HEK293 (cell line): Measurements from ENCODE around the gene WWTR1.

Source experiments
- CTCF ChIP-seq: fragments of 450-650 bp; formaldehyde crosslinking; IDR thresholded peaks from 2 replicates; pipeline ENCODE4 v1.5.1; 2016; ENCODE audit warnings: missing biosample characterization, missing genetic modification characterization
- IKZF3 ChIP-seq: fragments of 450-650 bp; IDR thresholded peaks from 2 replicates; pipeline ENCODE4 v1.5.0; 2018; ENCODE audit warnings: missing biosample characterization, mild to moderate bottlenecking, missing genetic modification characterization, moderate library complexity
- KLF10 ChIP-seq: fragments of 450-650 bp; IDR thresholded peaks from 2 replicates; pipeline ENCODE4 v1.5.1; 2018; ENCODE audit warnings: missing biosample characterization, mild to moderate bottlenecking, missing genetic modification characterization
- KLF9 ChIP-seq: fragments of 450-650 bp; formaldehyde crosslinking; IDR thresholded peaks from 2 replicates; pipeline ENCODE4 v1.5.1; 2016; ENCODE audit warnings: missing biosample characterization, missing genetic modification characterization, low read depth
- SCRT1 ChIP-seq: fragments of 450-650 bp; formaldehyde crosslinking; IDR thresholded peaks from 2 replicates; pipeline ENCODE4 v1.5.1; 2016; ENCODE audit warnings: missing biosample characterization, missing genetic modification characterization, borderline replicate concordance
- SP2 ChIP-seq: fragments of 450-650 bp; formaldehyde crosslinking; IDR thresholded peaks from 2 replicates; pipeline ENCODE4 v1.5.1; 2016; ENCODE audit warnings: missing biosample characterization, missing genetic modification characterization
- ZBTB26 ChIP-seq: fragments of 450-650 bp; formaldehyde crosslinking; optimal IDR thresholded peaks from 2 replicates; pipeline ENCODE3; 2016; ENCODE audit warnings: missing biosample characterization, mild to moderate bottlenecking, missing genetic modification characterization
- ZBTB8A ChIP-seq: fragments of 450-650 bp; formaldehyde crosslinking; IDR thresholded peaks from 2 replicates; pipeline ENCODE4 v1.5.1; 2016; ENCODE audit warnings: missing biosample characterization, missing genetic modification characterization
- ZEB2 ChIP-seq: fragments of 450-650 bp; formaldehyde crosslinking; IDR thresholded peaks from 2 replicates; pipeline ENCODE4 v1.5.1; 2016; ENCODE audit warnings: missing biosample characterization, missing genetic modification characterization
- ZFHX2 ChIP-seq: fragments of 450-650 bp; formaldehyde crosslinking; conservative IDR thresholded peaks from 2 replicates; pipeline ENCODE4 v1.5.1; 2016; ENCODE audit warnings: missing biosample characterization, missing genetic modification characterization
- ZNF394 ChIP-seq: fragments of 450-650 bp; formaldehyde crosslinking; IDR thresholded peaks from 2 replicates; pipeline ENCODE4 v1.5.1; 2016; ENCODE audit warnings: missing biosample characterization, missing genetic modification characterization, mild to moderate bottlenecking, moderate library complexity, borderline replicate concordance
- ZNF426 ChIP-seq: fragments of 450-650 bp; formaldehyde crosslinking; IDR thresholded peaks from 2 replicates; pipeline ENCODE4 v1.5.1; 2017; ENCODE audit warnings: missing biosample characterization, missing genetic modification characterization, mild to moderate bottlenecking, inconsistent platforms, moderate library complexity
- ZNF510 ChIP-seq: fragments of 450-650 bp; formaldehyde crosslinking; IDR thresholded peaks from 2 replicates; pipeline ENCODE4 v1.5.1; 2018; ENCODE audit warnings: mild to moderate bottlenecking, missing genetic modification characterization, missing biosample characterization; ENCODE audit not compliant: insufficient replicate concordance
- ZNF585B ChIP-seq: fragments of 450-650 bp; formaldehyde crosslinking; IDR thresholded peaks from 2 replicates; pipeline ENCODE4 v1.5.1; 2016; ENCODE audit warnings: missing biosample characterization, missing genetic modification characterization
- ZNF610 ChIP-seq: fragments of 450-650 bp; formaldehyde crosslinking; IDR thresholded peaks from 2 replicates; pipeline ENCODE4 v1.5.1; 2016; ENCODE audit warnings: missing biosample characterization, missing genetic modification characterization, borderline replicate concordance
- ZNF629 ChIP-seq: fragments of 450-650 bp; formaldehyde crosslinking; IDR thresholded peaks from 2 replicates; pipeline ENCODE4 v1.5.1; 2017; ENCODE audit warnings: missing biosample characterization, missing genetic modification characterization
- ZNF76 ChIP-seq: fragments of 450-650 bp; formaldehyde crosslinking; IDR thresholded peaks from 2 replicates; pipeline ENCODE4; 2016; ENCODE audit warnings: low read depth, missing biosample characterization, missing genetic modification characterization, borderline replicate concordance
- ZNF830 ChIP-seq: fragments of 450-650 bp; IDR thresholded peaks from 2 replicates; pipeline ENCODE4 v1.5.0; 2018; ENCODE audit warnings: missing biosample characterization, missing genetic modification characterization, low read depth, mild to moderate bottlenecking, moderate library complexity
- ZXDB ChIP-seq: fragments of 450-650 bp; formaldehyde crosslinking; IDR thresholded peaks from 2 replicates; pipeline ENCODE4 v1.5.1; 2016; ENCODE audit warnings: missing biosample characterization, missing genetic modification characterization
- TF ChIP-seq, protein P1 (sequence below): fragments of 450-650 bp; formaldehyde crosslinking; IDR thresholded peaks from 2 replicates; pipeline ENCODE4 v1.5.1; 2016; ENCODE audit warnings: missing biosample characterization, missing genetic modification characterization
- TF ChIP-seq, protein P2 (sequence below): fragments of 450-650 bp; formaldehyde crosslinking; IDR thresholded peaks from 2 replicates; pipeline ENCODE4 v1.5.1; 2017; ENCODE audit warnings: missing biosample characterization, missing genetic modification characterization
- TF ChIP-seq, protein P3 (sequence below): fragments of 450-650 bp; formaldehyde crosslinking; IDR thresholded peaks from 2 replicates; pipeline ENCODE4 v1.5.1; 2016; ENCODE audit warnings: missing biosample characterization, missing genetic modification characterization
- TF ChIP-seq, protein P4 (sequence below): fragments of 450-650 bp; formaldehyde crosslinking; IDR thresholded peaks from 2 replicates; pipeline ENCODE4 v1.5.1; 2016; ENCODE audit warnings: missing biosample characterization, missing genetic modification characterization
- TF ChIP-seq, protein P5 (sequence below): fragments of 450-650 bp; formaldehyde crosslinking; IDR thresholded peaks from 2 replicates; pipeline ENCODE4 v1.5.1; 2016; ENCODE audit warnings: missing biosample characterization, missing genetic modification characterization

Gene WWTR1

DNA sequence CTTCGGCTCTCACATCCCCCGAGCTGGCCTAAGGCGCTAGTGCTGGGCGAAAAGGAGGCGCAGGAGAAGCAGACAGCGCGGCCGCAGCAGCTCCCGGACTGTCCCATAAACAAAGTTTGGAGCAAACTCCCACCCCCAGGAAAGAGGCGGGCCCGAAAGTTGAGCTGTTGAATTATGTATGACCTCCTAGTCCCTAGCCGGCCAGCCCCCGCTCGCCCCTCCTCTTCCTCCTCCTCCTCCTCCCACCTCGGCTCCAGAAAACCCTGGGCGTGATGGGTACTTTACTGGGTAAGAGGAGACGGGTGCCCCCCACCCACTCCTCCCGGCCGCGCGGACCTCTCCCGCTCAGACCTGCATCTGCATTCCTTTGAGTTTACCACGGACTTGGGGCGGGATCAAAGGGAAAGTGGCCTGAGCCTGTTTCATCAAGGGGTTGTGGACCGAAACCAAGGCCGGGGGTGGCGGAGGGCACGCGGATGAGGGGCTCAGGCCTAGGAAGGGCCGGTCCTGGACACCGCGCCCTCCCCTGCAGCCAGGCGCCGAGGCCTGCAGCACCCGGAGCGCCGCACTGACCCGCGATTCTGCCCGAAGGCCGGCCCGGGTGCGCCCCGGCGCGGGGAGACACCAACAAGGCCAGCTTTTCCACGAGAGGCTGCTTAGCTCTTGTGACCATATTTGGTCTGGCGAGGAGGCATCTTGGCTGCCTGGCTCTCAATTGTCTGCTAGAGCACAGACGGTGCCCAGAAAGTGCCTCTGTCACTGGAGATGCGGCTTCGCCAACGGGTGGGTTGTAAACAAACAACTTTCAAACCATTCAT lies at the start of gene WWTR1 (continued):
- TF ChIP-seq, protein P1, sequence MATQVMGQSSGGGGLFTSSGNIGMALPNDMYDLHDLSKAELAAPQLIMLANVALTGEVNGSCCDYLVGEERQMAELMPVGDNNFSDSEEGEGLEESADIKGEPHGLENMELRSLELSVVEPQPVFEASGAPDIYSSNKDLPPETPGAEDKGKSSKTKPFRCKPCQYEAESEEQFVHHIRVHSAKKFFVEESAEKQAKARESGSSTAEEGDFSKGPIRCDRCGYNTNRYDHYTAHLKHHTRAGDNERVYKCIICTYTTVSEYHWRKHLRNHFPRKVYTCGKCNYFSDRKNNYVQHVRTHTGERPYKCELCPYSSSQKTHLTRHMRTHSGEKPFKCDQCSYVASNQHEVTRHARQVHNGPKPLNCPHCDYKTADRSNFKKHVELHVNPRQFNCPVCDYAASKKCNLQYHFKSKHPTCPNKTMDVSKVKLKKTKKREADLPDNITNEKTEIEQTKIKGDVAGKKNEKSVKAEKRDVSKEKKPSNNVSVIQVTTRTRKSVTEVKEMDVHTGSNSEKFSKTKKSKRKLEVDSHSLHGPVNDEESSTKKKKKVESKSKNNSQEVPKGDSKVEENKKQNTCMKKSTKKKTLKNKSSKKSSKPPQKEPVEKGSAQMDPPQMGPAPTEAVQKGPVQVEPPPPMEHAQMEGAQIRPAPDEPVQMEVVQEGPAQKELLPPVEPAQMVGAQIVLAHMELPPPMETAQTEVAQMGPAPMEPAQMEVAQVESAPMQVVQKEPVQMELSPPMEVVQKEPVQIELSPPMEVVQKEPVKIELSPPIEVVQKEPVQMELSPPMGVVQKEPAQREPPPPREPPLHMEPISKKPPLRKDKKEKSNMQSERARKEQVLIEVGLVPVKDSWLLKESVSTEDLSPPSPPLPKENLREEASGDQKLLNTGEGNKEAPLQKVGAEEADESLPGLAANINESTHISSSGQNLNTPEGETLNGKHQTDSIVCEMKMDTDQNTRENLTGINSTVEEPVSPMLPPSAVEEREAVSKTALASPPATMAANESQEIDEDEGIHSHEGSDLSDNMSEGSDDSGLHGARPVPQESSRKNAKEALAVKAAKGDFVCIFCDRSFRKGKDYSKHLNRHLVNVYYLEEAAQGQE (tag by site-specific recombination), result 0 out of 2 replicates have a peak, but pooled peaks have one; percentile 14
- TF ChIP-seq, protein P2, sequence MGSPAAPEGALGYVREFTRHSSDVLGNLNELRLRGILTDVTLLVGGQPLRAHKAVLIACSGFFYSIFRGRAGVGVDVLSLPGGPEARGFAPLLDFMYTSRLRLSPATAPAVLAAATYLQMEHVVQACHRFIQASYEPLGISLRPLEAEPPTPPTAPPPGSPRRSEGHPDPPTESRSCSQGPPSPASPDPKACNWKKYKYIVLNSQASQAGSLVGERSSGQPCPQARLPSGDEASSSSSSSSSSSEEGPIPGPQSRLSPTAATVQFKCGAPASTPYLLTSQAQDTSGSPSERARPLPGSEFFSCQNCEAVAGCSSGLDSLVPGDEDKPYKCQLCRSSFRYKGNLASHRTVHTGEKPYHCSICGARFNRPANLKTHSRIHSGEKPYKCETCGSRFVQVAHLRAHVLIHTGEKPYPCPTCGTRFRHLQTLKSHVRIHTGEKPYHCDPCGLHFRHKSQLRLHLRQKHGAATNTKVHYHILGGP (tag by site-specific recombination), result no peak
- TF ChIP-seq ZNF510 (tag by site-specific recombination) (no peak), ZNF585B (tag by site-specific recombination) (no peak), SCRT1 (tag by site-specific recombination) (no peak), IKZF3 (tag by site-specific recombination) (peak; percentile 92), ZNF610 (tag by site-specific recombination) (peak; percentile 39; the same call in 1 of the 2 replicates), ZNF426 (tag by site-specific recombination) (no peak), CTCF (tag by site-specific recombination) (peak; percentile 80), KLF9 (tag by site-specific recombination) (peak; percentile 15; the same call in 1 of the 2 replicates), ZNF830 (tag by site-specific recombination) (no peak), ZFHX2 (tag by site-specific recombination) (peak; percentile 97), ZNF394 (tag by site-specific recombination) (peak; percentile 71; the same call in 1 of the 2 replicates), ZNF629 (tag by site-specific recombination) (peak; percentile 36), ZEB2 (0 out of 2 replicates have a peak, but pooled peaks have one; percentile 18), ZBTB26 (tag by site-specific recombination) (peak; percentile 78), KLF10 (tag by site-specific recombination) (0 out of 2 replicates have a peak, but pooled peaks have one; percentile 28), SP2 (tag by site-specific recombination) (peak; percentile 83), ZBTB8A (tag by site-specific recombination) (peak; percentile 24), ZNF76 (peak; percentile 81; the same call in 1 of the 2 replicates), ZXDB (tag by site-specific recombination) (peak; percentile 79)
- TF ChIP-seq, protein P3, sequence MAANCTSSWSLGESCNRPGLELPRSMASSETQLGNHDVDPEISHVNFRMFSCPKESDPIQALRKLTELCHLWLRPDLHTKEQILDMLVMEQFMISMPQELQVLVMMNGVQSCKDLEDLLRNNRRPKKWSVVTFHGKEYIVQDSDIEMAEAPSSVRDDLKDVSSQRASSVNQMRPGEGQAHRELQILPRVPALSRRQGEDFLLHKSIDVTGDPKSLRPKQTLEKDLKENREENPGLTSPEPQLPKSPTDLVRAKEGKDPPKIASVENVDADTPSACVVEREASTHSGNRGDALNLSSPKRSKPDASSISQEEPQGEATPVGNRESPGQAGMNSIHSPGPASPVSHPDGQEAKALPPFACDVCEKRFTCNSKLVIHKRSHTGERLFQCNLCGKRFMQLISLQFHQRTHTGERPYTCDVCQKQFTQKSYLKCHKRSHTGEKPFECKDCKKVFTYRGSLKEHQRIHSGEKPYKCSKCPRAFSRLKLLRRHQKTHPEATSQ (tag by site-specific recombination), result peak; percentile 67; the same call in 1 of the 2 replicates
- TF ChIP-seq, protein P4, sequence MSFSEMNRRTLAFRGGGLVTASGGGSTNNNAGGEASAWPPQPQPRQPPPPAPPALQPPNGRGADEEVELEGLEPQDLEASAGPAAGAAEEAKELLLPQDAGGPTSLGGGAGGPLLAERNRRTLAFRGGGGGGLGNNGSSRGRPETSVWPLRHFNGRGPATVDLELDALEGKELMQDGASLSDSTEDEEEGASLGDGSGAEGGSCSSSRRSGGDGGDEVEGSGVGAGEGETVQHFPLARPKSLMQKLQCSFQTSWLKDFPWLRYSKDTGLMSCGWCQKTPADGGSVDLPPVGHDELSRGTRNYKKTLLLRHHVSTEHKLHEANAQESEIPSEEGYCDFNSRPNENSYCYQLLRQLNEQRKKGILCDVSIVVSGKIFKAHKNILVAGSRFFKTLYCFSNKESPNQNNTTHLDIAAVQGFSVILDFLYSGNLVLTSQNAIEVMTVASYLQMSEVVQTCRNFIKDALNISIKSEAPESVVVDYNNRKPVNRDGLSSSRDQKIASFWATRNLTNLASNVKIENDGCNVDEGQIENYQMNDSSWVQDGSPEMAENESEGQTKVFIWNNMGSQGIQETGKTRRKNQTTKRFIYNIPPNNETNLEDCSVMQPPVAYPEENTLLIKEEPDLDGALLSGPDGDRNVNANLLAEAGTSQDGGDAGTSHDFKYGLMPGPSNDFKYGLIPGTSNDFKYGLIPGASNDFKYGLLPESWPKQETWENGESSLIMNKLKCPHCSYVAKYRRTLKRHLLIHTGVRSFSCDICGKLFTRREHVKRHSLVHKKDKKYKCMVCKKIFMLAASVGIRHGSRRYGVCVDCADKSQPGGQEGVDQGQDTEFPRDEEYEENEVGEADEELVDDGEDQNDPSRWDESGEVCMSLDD (tag by site-specific recombination), result 0 out of 2 replicates have a peak, but pooled peaks have one; percentile 33
- TF ChIP-seq, protein P5, sequence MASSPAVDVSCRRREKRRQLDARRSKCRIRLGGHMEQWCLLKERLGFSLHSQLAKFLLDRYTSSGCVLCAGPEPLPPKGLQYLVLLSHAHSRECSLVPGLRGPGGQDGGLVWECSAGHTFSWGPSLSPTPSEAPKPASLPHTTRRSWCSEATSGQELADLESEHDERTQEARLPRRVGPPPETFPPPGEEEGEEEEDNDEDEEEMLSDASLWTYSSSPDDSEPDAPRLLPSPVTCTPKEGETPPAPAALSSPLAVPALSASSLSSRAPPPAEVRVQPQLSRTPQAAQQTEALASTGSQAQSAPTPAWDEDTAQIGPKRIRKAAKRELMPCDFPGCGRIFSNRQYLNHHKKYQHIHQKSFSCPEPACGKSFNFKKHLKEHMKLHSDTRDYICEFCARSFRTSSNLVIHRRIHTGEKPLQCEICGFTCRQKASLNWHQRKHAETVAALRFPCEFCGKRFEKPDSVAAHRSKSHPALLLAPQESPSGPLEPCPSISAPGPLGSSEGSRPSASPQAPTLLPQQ, result peak; percentile 71; the same call in 1 of the 2 replicates
